ENCODE results near the gene AMBP.

AMBP gene

DNA sequence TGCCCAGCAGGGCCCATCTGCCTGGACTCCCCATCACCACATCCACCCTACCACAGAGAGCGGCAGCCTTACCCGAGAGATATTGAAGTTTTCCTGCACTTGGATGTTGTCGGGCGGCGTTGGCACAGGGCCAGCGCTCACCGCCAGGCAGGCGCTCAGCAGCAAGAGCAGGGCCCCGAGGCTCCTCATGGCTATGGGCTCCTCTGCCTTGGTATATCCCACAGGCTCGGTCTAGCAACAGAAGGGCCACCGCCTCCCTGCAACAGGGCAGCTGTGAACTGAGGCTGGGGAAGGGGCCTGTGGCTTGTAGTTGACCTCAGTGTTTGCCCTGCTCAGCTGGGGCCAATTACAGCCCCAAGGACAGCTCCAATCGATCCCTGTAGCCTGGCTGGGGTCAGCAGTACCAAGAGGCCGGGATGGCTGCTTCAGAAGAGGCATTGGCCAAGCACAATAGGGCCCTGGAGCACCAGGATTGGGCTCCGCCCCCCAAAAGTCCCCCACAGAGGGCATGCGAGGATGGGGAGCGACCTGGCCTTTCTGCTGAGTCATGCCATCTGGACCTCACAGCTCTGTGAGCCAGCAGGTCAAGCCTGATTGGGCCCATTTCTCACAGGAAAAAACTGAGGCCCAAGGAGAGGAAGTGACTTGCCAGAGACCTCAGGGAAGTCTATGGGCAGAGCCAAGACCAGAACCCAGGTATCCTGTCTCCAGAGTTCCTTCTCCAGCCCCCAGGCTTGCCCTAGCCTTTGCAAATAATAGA lies at the start of gene AMBP:
Gene AMBP, minus strand, starts transcription at position 280 of the 760 bp plus-strand sequence. Its CDS starts 91 bp downstream, at position 189.
- no peak for DNase-seq (ENCODE audit: low read depth)

DNA sequence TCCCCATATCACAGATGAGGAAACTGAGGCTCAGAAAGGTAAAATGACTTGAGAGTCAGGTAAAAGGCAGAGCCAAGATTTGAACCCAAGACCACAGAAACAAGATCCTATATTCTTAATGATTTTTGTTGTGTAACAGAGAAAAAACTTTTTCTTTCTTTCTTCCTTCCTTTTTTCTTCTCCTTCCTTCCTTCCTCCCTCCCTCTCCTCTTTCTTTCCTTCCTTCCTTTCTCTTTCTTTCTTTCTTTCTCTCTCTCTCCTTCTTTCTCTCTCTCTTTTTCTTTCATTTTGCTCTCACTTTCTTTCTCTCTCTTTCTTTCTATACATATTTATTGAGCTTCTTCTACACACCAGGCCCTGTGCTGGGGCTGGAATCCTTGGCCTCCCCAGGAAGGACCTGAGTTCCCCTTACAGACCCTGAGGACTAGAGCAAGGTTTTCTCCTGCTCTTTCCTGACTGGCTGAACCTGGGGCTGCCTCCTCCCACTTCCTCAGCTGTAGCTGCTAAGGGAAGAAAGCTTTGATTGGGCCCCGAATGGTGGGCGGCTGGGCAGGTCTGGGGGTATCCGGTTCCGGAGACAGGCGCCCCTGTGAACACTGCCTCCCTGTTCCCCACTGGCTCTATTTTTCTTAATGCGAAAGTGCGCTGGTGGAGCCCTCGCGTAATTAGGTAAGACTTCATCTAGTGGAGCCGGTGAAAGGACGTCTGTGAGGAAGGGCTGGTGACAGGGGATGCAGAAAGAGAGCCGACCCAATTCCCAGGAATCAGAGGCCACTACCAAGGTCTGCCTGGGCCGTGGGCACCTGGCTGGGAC lies 48.4 kb upstream of the AMBP start:
- DNase-seq (ENCODE audit: low read depth), result no peak

DNA sequence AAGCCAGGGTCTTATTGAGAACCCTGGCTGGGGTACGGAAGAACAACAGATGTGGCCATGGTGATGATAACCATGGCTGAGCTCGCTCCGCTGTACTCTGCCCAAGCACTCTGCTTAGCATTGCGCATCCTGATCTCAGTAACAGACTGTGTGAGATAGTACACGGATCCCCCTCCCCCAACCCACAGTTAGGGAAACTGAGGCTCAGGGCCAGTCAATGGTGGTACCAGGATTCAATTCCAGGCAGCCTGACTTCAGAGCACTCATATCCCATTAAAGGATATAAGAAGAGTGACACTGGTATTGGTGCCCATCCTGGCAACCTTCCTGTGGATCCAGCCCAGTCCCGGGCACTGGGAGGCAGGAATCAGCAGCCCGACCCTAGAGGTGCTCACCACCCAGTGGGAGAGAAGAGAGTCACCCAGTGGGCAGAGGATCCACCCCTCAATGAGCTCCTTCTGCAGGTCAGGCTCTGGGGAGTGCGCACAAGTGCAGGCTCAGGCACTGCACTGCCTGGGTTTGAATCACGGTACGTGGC lies 47.4 kb upstream of the AMBP start:
- no peak for DNase-seq (ENCODE audit: low read depth)

DNA sequence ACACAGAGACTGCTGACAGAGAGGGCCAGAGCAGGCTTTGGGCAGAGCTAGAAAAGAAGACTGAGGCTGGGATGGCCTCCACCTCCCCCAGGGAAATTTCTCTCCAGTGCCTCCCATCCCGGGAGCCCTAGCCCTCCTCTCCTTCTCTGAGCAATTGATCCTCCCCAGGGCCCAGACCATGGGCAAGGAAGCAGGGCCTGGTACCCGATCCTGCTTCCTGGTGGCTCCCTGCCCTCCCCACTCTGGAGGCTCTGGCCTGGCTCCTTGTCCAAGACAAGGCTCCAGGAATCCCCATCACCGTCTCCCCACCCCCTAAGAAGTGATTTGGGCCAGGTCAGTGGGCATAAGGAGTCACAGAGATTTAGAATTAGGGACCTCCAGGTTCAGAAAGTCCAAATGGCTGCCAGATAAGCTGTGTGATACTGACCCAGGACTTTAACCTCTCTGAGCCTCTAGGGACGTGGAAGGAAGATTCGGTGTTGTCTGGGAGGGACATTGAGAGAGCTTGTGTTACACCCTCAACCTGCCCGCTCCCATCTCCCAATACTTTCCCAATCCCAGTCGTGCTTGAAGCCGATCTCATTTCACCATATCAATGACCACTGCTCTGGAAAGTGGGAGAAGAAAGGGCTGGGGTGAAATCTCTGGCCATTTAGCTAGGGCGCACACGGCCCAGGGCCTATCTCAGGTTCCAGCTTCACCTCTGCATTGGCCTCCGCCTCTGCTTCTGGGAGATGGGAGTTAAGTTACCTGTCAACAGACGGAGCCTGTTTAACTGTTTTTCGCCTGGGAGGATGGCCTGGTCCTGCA lies 46.8 kb upstream of the AMBP start:
- DNase-seq (ENCODE audit: low read depth), result no peak

DNA sequence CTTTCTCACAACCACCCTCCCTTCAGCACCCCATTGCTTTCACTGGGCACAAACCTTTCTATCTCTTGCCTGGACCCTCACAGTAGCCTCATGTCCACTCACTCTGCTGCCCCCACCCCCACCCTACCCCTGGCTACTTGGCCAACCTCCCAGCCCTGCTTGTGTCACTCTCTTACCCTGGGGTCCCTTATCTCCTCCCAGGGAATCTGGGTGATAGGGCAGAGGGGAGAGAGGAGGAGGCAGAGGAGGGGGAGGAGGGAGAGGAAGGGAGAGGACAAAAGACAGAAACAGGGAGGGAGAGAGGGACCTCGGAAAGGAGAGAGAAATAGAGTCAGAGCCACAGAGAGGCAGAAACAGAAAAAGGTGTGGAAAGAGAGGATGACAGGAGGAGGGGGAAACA lies 46.0 kb upstream of the AMBP start:
- DNase-seq (ENCODE audit: low read depth), result no peak

DNA sequence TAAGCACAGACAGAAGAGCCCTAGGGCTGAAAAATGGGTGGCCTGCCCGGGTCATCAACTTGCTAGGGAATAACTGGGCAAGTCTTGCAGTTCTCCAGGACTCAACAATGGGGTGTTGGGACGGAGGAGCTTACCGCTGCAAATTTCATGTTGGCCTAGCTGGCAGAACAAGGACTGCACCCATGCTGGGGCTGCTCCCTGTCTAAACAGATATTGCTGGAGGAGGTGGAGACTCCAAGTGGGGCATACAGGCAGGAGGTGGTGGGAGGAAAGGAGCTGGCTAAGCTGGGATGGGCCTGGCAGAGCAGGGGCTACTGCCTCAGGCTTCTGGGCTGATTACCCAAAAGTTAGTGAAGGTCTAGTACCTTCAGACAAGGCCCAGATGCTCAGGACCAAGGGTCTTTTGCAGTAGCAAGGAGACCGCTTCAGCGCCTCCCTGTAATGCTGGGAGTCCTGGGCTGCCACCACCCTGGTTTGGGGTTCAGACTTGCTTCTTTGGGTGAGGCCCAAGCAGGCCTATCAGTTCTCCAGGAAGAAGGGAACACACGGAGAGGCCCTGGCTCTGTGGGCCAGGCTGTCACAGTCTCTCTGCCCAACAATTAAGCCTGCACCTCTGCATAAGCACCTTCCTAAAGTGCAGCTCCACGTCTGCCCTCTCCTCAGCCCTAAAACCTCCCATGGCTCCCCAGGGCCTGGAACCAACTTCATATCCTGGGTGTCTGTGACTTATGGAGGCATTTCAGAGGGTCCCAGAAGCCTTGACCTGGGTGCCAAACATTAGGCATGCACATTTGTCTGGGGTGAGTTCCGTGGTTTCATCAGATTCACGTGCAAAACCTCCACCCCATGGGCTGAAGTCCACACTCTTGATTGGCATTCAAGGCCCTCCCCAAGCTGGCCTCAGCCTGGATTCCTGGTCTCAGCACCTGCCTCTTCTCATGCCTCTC lies 45.2 kb upstream of the AMBP start:
- no peak for DNase-seq (ENCODE audit: low read depth)

DNA sequence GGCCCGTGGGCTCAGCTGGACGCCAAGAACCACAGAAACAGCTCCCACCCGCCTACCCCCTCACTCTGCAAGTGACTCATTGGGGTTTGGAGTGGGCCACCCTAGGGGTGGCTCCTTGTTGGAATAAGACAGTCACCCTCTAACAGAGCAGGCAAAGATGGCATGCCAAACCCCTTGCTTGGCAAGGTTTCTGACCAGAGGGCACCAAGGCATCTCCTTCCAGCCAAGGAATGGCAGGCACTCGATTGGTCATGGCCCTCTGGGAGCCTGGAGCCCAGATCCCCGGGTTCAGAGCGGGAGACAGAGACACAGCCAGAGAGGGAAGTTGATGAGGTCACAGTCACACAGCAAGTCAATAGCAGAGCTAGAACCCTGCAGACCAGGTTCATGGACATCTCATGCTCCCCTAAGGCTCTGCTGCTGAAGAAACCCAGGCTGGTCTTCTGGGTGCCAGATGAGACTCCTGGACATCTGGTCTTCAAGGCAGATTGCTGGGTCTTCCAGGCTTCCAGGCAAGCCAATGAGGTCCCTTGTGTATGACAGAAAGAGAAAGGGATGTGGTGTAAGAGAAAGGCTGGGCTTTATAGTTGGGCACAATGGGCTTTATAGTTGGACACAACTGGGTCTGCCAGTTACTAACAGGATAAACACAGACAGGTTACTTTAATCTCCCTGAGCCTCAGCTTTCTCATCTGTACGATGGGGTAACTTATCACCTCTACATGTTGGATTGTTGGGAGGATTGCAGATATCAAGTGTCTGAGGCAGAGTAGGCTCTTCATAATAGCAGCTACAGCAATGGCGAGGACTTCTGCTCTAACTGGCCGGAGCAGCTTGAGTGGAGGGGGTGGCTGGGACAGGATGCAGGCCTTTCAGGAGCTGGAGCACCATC lies 44.3 kb upstream of the AMBP start:
- no peak for DNase-seq (ENCODE audit: low read depth)

DNA sequence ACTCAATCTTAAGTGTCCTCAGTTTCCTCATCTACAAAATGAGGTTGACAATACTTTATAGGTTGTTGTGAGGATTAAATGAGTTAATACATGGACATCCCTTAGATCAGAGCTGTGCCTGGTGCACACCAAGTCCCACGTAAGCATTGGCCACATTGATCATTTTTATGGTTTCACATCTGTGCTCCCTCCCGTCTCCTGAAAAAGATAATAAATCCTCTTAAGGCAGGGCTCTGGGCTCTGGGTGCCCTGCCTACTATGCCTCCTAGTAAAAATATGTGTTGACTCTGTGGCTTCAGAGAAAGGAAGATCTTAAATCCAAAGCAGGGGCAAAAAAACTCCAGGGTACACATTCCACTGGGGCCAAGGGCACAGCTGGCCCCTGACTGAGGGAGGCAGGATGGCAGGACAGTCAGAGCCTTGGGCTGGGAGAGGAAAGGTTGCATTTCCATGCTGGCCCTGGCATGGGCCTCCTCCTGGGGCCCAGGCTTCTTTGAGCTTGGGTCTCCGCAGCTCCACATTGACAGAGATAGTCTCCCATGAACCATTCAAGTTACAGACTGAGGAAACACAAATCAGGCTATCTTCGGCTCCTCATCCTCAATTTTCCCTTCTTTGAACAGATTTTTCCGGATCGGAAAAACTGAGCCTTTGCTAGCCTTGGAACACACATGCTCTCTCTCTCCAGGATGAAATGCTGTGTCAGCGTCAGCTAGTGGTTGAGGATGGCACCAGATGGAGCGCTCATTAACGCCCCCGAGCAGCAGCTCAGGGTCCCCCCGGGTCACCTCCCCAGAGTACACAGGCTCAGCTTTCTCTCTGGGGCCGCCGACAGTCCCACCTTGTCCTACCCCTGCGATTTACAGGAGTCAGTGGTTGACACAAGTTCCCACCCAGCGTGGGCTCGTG lies 43.4 kb upstream of the AMBP start:
- DNase-seq (ENCODE audit: low read depth), result no peak

DNA sequence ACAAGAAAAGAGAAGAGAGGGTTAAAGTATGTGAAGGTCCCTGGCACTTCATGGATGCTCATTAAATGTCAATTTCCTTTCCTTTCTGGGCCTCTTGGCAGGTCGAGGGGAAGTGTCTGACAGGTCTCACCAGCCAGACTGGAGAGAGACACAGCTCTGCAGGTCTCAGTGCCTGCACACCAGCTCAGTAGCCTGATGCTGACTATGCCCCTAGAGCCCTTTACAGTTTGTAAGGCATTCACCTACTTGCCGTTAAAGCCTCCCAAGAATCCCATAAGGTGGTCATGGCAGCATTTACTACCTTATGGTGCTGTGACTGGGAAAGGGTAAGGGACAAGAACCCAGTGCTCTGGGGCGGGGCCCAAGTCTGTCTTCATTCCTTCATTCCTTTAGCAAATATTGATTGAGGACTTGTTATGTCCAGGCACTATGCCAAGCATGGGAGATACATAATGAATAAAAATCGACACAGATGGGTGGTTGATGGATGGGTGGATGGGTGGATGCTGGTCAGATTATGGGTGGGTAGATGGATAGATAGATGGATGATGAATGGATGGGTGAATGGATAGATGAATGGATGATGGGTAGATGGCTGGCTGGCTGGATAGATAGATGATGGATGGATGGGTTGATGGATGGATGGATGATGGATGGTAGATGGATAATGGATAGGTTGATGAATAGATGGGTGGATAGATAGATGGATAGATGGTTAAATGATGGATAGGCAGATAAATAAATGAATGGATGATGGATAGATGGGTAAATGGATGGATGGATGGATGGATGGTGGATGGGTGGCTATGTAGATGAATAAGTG lies 42.3 kb upstream of the AMBP start:
- DNase-seq (ENCODE audit: low read depth), result no peak

DNA sequence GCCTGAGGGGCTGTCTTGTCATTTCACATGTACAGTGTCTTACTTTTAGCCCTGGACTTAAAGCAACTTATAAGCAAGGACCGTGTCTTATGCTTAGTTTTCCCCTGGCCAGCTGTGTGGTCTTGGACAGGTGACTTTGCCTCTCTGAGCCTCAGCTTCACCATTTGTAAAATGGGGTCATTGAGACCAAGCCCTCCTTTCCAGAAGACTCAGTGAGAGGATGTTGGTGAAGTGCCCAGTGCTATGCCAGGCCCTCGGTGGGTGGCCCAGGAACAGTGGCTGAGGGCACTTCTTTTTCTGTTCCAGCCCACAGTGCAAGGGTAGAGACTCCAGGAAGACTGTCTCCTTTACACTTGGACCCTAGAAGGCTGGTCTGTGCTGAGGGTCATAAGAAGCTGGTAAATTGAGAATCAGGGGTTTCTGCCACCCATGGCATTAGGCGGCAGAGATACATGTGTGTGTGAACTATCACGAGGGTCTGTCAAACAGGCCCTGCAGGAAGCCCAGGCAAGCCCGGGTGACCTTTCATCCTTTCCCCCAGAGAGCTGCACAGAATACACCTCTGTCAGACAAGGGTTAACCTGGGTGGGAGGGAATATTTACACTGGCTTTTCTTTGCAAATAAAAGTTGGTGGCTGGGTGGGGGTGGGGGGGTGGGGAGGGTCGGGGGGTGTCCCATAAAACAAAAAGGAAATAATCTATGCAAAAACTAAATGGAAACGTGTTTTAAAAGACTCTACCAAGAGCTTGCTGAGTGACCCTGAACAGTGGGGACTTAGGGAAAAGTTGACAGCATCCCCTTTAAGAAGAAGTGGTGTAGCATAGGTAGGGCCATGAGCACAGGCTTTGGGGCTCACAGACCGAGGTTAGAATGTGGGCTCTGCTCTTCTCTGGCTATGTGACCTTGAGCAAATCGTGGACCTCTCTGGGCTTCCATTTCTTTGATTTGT lies 41.4 kb upstream of the AMBP start:
- DNase-seq (ENCODE audit: low read depth), result no peak

DNA sequence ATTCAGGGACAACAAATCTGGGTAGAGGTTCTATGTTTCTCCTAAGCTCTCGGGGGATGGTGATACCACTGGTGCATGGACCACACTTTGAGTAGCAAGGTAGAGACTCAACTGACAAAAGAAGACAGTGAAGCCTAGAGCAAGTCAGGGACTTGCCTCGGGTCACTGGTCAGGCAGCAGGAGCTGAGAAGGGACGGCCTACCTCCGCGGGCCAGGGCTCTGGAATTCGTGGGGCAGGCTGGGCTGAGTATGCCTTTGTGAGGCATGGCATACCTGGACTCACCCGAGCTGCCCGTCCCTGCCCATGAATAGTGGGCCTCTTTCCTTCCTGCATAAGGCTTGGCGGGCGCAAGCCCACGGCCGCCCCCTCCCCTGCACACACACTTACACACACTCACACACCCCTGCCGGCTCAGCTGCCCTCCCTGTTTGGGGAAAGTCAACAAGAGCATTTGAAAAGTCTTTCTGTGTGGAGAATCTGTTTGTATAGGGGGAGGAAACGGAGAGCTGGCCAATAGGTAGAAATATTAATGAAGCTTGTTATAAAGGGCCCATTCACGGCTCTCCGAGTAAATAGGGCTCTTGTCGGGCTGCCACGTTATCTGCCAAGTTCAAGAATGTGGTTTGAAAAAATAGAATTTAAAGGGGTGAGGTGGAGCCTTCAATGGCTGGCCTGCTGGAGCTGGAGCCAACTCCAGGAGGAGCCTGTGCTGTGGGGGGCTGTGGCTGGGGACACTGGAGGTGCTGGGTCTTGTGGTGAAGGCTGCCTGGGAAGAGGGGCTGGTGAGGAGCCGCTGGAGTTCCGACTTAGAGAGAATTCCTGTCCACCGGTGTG lies 40.1 kb upstream of the AMBP start:
- no peak for DNase-seq (ENCODE audit: low read depth)

DNA sequence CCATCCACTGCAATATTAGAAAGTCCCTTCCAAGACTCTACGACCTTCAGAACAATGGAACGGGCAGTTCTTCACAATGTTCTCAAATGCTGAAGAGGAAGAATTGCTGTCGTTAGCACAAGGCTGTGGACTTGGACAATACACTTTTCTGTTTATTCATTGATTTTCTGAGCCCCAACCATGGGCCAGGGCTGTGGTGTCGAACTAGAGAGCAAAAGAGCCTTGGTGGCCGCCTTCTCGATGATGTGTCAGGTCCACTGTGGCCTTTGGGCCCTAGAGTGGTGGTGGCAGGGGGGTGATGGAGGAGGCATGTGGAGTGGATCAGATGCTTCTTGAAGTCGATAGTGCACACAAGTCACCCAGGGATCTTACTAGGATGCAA lies 39.5 kb upstream of the AMBP start:
- DNase-seq (ENCODE audit: low read depth), result no peak

DNA sequence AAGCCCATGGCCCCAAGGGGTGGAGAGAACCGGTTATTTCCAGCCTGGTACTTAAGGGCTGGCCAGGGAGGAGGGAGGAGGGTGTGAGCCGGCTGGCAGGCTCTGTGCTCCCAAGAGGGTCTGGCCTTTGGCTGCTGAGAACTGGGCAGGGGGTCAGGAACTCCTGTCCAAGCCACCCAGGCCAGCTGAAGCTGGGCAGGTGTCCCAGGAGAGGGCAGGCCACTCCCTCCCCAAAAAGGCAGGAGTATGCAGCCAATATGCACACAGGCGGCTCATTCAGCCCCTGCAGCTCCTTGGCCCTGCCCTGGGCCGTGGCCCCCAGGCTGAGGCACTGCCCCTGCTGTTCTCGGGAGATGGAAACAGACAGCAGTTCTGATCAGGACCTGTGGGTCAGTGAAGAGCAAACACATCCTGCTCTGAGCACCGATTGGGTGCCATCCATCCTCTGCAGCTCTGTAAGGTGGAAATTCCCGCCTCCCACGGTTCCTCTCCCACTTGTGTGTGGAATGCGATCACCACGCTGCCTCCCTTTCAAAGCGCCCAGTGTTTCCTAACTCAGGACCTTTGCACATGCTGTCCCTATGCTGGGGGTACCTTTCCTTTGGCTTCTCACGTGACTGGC lies 38.1 kb upstream of the AMBP start:
- no peak for DNase-seq (ENCODE audit: low read depth)

DNA sequence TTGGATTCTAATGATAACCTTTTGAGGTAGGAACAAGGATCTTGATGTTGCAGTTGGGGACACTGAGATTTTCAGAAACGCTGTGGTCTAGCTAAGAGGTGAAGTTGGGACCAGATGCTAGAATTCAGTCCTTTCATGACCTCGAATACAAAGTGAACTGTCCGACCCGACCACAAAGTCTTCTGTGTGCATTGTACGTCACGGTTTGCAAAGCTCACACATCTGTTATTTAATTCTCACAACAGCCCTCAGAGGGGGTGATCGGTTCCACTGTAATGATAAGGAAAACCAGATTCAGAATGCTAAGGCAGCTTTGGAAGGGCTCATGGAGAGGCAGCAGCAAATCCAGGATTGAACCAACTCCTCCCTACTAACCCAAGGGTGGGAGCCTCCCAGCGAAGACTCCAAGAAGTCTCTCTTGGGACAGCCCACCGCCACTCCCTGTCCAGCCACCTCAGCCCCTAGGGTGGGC lies 37.6 kb upstream of the AMBP start:
- no peak for DNase-seq (ENCODE audit: low read depth)

DNA sequence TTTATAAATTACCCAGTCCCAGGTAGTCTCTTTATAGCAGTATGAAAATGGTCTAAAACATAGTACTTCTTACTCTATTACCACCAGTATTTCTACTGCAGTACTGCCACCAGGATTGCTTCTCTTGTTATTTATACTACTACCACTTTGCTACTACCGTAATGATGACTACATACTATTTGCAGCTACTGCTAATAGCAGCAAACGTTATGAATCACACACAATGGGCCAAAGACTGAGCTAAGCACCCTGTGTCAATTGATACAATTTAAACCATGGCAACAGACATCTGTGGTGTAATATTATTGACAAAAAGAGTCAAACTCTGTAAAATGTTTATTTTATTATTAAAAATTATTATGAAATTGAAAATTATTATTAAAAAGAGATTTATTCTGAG lies 36.3 kb upstream of the AMBP start:
- no peak for DNase-seq (ENCODE audit: low read depth)
